AG08396 (cell line): ENCODE measurements around the gene CROCC2.

Experiments
- DNase-seq: peaks from one replicate; pipeline ENCODE4 v3.0.0; 2012; ENCODE audit warnings: low spot score, mixed read lengths

CROCC2 gene

GRCh38 chr2:240906141-240906910 lies at the start of gene CROCC2:
CROCC2 (plus strand) TSS chr2:240906336; CDS start chr2:240906514, 178 bp downstream.
- no peak for DNase-seq

- no peak for DNase-seq
Observed at GRCh38 chr2:240857039-240858008, 48.8 kb upstream of the CROCC2 start.

GRCh38 chr2:240858321-240858720 lies 47.8 kb upstream of the CROCC2 start:
- DNase-seq = no peak

- DNase-seq = no peak
Observed at GRCh38 chr2:240858871-240859270, 47.3 kb upstream of the CROCC2 start.

- DNase-seq = no peak
Observed at GRCh38 chr2:240861547-240861946, 44.6 kb upstream of the CROCC2 start.

- no peak for DNase-seq
Observed at GRCh38 chr2:240864475-240864874, 41.7 kb upstream of the CROCC2 start.

GRCh38 chr2:240865391-240865790 lies 40.7 kb upstream of the CROCC2 start:
- DNase-seq = no peak

- no peak for DNase-seq
Observed at GRCh38 chr2:240868286-240869108, 37.6 kb upstream of the CROCC2 start, which contains the start of gene AGXT. AGXT (plus strand) TSS chr2:240868824; CDS start chr2:240868866, 42 bp downstream.

GRCh38 chr2:240869109-240869955 lies 36.8 kb upstream of the CROCC2 start:
- no peak for DNase-seq

- DNase-seq = no peak
Observed at GRCh38 chr2:240869956-240870875, 35.9 kb upstream of the CROCC2 start.

- DNase-seq = no peak
Observed at GRCh38 chr2:240871071-240871958, 34.8 kb upstream of the CROCC2 start.

GRCh38 chr2:240872317-240873097 lies 33.6 kb upstream of the CROCC2 start:
- no peak for DNase-seq

GRCh38 chr2:240873098-240873788 lies 32.9 kb upstream of the CROCC2 start:
- DNase-seq = no peak

GRCh38 chr2:240873805-240874714 lies 32.1 kb upstream of the CROCC2 start:
- DNase-seq = no peak

GRCh38 chr2:240874715-240875227 lies 31.4 kb upstream of the CROCC2 start:
- DNase-seq = no peak
